Activated CD4-positive, alpha-beta memory T cell treated with anti-CD3 and anti-CD28 coated beads for 36 hours (primary cell): ENCODE measurements around the gene SAMD8. TPM values are rescaled to one million over a fixed set of nuclear protein-coding genes. Genes with fewer than 3 reads are reported as not detected.

Source experiments
- CTCF ChIA-PET: fragments of 350-600 bp; sonication (Branson Sonifier 250); formaldehyde crosslinking; loops from one replicate; lab custom pipeline; 2021; ENCODE audit warnings: antibody characterized with exemption, inconsistent platforms; lab: Charles Lee
- POLR2A ChIA-PET: fragments of 350-600 bp; sonication (Branson Sonifier 250); formaldehyde crosslinking; loops from one replicate; lab custom pipeline; 2021; ENCODE audit warnings: antibody characterized with exemption; lab: Charles Lee
- DNase-seq: peaks from one replicate; pipeline ENCODE4 v3.0.0-alpha.2; 2020
- H3K27ac Mint-ChIP-seq: one replicate; pipeline ENCODE4 v1.8.0; 2021; ENCODE audit warnings: mixed read lengths
- H3K27me3 Mint-ChIP-seq: one replicate; pipeline ENCODE4 v1.8.0; 2021; ENCODE audit warnings: mixed read lengths
- H3K36me3 Mint-ChIP-seq: one replicate; pipeline ENCODE4 v1.8.0; 2021; ENCODE audit warnings: mixed read lengths
- H3K4me1 Mint-ChIP-seq: one replicate; pipeline ENCODE4 v1.8.0; 2021; ENCODE audit warnings: low read depth, mixed read lengths
- H3K4me3 Mint-ChIP-seq: one replicate; pipeline ENCODE4 v1.8.0; 2021; ENCODE audit warnings: mild to moderate bottlenecking, mixed read lengths
- H3K9me3 Mint-ChIP-seq: one replicate; pipeline ENCODE4 v1.8.0; 2021; ENCODE audit warnings: mixed read lengths
- intact Hi-C: fragments of 100-400 bp; cut with micrococcal nuclease; formaldehyde crosslinking; loops from one replicate; pipeline ENCODE4 v1.15.1; 2023
- total RNA-seq, 2 experiments: library from RNA; stranded (reverse); gene quantifications; one replicate each; pipeline ENCODE4 v1.2.3, GENCODE V29; 2021

Gene SAMD8
- total RNA-seq, 2 experiments from 2014 or later: 18.5 to 20.5 TPM

DNA sequence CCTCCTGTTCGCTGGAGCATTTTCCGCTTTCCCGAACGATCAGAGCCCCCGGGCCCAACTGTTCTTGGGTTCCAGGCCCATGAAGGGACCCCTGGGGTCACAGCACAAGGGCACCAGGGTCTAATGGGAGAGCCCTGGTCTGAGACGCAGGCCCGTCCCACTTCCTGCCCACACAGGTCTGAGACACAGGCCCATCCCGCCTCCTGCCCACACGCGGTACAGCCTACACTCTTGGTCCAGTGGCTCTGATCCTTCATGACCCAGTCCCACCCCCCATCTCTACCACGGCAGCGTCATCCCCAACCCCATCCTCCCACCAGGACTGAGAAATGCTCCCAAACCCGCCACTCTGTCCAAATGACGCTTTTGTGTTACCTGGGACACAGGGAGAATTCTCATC lies 38.7 kb upstream of the SAMD8 start:
- ChIA-PET POLR2A (no interaction called here), CTCF (no interaction called here)
- intact Hi-C loops: no loop called here
- Mint-ChIP-seq H3K36me3 (no peaks in the 10 kb centered on the region), H3K27ac (no peak overlapping the region), H3K4me1 (peaks cover 10% of the 10 kb centered on the region), H3K27me3 (no peaks in the 10 kb centered on the region), H3K4me3 (no peak overlapping the region), H3K9me3 (no peaks in the 10 kb centered on the region)
- DNase-seq: no peak

DNA sequence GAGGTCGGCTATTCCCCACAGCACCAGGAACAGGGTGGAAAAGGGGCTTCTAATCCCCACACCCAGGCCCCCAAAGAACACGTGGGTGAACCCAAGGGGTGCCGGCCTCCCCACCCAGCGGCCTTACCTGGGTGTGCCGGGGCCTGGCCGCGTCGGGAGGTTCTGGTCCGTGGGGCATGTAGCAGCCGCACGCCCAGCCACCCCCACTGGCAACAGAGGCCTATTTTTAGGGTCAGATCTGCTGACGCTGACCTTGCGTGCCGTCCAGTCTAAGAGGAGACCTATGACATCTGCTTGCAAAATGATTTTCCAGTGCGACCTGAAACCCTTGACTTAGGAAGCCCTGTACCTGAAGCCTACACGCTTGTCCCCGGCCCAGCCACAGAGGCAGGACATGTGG lies 38.0 kb upstream of the SAMD8 start:
- ChIA-PET CTCF (no interaction called here), POLR2A (no interaction called here)
- Mint-ChIP-seq H3K36me3 (no peaks in the 10 kb centered on the region), H3K27me3 (no peaks in the 10 kb centered on the region), H3K4me3 (no peak overlapping the region), H3K4me1 (peaks cover 10% of the 10 kb centered on the region), H3K9me3 (no peaks in the 10 kb centered on the region), H3K27ac (no peak overlapping the region)
- no peak for DNase-seq
- intact Hi-C loops: no loop called here

DNA sequence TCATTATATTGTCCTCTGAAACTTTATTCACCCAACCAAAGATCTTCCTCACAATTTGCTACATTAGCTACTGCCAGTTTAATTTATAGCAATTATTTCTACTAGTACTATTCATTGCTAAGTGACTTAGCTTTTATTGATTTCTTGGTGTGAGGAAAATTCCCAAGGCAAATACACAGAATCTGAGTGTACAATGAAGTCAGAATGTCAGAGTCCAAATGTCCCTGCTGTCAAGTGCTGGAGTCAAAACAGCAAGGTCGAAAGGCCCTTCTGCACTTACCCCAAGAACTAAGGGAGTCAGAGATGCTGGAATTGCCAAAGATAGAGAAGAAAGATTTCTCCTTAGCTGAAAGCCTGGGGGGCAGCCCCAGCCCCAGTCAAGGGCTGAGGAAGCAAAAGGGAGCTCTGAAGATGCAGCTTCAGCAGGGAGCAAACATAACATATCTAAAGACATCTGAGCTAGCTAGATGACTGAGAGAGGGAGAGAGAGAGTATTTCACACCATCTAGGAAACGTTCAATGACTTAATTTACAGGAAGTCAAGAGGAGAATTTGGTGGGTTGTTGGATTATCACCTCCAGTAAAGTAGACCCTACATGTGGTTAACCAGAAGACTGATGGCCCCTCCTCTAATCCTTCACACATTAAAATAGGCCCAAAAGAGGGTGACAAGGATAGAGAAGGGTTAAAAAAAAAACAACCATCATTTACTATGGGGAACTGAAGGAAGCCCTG lies 36.6 kb upstream of the SAMD8 start:
- Mint-ChIP-seq H3K9me3 (no peaks in the 10 kb centered on the region), H3K4me3 (no peak overlapping the region), H3K27me3 (no peaks in the 10 kb centered on the region), H3K4me1 (peaks cover 9% of the 10 kb centered on the region), H3K27ac (no peak overlapping the region), H3K36me3 (no peaks in the 10 kb centered on the region)
- DNase-seq: no peak
- POLR2A ChIA-PET: no interaction called here
- CTCF ChIA-PET: no interaction called here
- intact Hi-C loops: no loop called here

DNA sequence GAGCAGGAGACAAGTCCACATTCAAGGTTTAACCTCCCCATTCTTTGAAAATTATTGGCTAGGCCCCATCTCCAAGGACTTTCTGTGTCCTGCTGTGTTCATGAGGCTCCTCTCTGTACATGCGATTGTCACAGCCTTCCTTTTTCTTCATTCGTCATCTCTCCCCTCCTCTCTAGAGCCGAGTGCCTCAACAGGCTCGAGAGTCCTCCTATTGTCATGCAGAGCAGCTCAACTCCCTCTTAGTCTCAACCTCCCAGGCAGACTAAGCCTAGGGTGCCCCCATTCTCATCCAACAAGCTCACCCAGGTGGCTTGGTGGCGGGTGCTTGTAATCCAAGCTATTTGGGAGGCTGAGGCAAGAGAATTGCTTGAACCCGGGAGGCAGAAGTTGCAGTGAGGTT lies 35.1 kb upstream of the SAMD8 start:
- Mint-ChIP-seq H3K36me3 (no peaks in the 10 kb centered on the region), H3K4me3 (no peak overlapping the region), H3K9me3 (peaks cover 5% of the 10 kb centered on the region), H3K27ac (no peak overlapping the region), H3K27me3 (no peaks in the 10 kb centered on the region), H3K4me1 (no peaks in the 10 kb centered on the region)
- ChIA-PET CTCF (no interaction called here), POLR2A (no interaction called here)
- intact Hi-C loops: no loop called here
- no peak for DNase-seq

DNA sequence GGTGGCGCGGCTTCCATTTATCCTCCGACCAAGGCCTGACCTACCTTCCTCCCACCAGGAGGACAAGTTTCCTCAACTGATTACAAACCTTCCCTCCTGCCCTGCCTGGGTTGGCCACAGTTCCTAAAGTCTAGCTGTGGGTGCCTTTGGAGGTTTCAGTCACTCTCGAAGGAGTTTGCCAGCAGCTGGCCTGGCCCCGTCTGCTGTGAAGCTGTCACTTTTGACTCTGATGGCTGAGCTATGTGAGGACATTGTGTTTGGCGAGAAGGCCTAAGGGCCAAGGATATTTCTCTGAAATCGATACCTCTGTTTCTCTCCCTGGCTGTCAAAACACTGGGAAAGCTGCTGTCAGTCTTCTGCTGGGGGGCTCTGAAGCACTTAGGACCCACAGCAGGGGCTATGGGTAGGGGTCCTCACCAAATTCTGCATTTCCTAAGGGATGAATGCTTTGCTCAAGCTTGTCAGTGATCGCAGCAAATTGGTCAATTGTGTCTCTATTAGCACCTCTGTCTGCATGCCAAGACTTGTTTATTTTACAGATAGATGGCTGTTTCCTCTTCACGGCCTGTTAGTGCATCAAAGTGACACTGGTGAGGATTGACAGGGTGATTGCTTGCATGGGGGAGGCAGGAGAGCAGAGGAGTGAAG lies 31.9 kb upstream of the SAMD8 start:
- Mint-ChIP-seq H3K9me3 (peaks cover 10% of the 10 kb centered on the region), H3K27ac (no peak overlapping the region), H3K36me3 (no peaks in the 10 kb centered on the region), H3K27me3 (no peaks in the 10 kb centered on the region), H3K4me1 (no peaks in the 10 kb centered on the region), H3K4me3 (no peak overlapping the region)
- intact Hi-C loops: no loop called here
- ChIA-PET POLR2A (no interaction called here), CTCF (no interaction called here)
- DNase-seq: no peak

DNA sequence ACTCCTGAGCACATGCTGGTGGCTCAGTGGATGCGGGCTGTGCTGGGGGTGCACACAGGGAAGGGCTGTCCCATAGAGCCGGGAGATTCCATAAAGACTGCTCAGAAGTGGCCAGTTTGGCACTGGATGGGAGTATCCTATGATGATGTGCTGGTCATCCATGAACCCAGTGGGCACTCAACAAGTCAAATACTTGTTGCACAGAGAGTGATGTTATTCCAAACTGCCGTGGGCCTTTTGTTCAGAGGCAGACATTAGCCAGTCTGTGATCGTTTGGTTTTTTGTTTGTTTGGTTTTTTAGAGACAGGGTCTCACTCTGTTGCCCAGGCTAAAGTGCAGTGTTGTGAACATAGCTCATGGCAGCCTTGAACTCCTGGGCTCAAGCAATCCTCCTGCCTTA lies 30.9 kb upstream of the SAMD8 start:
- no peaks in the 10 kb centered on the region for H3K4me1 Mint-ChIP-seq
- no peak overlapping the region for H3K4me3 Mint-ChIP-seq
- DNase-seq: no peak
- intact Hi-C loops: no loop called here
- POLR2A ChIA-PET: no interaction called here
- no peaks in the 10 kb centered on the region for H3K36me3 Mint-ChIP-seq
- H3K27ac Mint-ChIP-seq: no peak overlapping the region
- H3K27me3 Mint-ChIP-seq: no peaks in the 10 kb centered on the region
- H3K9me3 Mint-ChIP-seq: peaks cover 10% of the 10 kb centered on the region
- CTCF ChIA-PET: no interaction called here

DNA sequence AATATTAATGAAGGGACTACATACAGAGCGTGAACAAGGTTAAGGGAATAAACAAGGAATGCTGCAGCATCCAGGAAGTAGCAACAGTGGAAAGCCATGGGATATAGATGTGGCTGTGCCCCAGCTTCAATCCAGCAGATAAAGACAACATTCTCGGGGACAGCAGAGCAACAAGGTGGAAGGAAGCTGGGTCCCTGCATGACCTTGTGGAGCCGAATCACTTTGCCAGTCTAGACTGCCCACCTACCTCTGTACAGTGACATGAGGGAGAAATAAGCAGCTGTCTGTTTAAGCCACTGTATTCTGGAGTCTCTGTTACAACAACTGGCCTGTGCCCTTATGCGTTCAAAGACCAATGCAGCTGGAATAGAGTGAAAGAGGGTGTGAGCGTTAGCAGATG lies 30.1 kb upstream of the SAMD8 start:
- CTCF ChIA-PET: interaction anchor here (1.8 kb wide), 1 partner anchor 17 kb away, joined by 7 read pairs; no protein-coding TSS in a partner anchor
- Mint-ChIP-seq H3K4me1 (no peaks in the 10 kb centered on the region), H3K4me3 (no peak overlapping the region), H3K27ac (no peak overlapping the region), H3K27me3 (no peaks in the 10 kb centered on the region), H3K9me3 (peaks cover 10% of the 10 kb centered on the region), H3K36me3 (no peaks in the 10 kb centered on the region)
- no peak for DNase-seq
- POLR2A ChIA-PET: no interaction called here
- intact Hi-C loops: no loop called here

DNA sequence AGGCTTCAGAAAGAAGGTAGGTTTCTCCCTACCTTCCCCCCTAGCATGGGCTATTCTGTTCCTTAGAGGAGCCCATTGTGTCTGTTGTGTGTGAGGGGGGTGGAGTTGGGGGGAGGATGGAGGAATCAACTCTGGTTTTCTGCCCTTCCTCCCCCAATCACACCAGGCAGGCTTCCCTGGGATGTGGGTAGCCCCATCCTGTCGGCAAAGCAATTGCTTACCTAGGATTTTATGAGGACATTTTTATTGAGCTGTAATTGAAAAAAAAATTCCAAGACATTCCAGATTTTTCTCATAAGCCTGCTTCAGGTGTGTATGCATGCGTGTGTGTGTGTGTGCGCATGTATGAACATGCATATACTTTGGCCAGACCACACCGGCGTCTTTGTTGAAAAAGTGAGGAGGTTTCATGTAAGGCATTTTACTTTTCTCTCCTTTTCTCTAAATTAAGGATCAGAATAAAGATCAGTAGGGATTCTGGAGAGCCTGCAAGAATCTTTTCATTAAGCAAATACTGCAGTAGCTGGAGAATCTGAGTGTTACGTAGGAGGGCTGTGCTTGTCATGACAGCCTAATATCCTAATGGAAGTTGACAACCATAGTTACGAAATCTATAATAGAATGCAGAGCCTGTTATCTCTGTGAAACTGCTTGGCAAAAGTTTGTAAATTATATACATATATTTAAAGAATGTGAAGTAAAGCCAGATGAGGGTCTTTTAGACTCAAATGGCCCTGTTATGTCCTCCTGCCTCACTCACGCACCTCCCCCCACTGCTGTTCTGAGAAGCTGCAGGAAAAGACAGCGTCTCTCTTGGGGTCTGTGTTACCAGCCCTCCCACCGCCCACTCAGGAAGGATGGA lies 27.3 kb upstream of the SAMD8 start:
- H3K36me3 Mint-ChIP-seq: no peaks in the 10 kb centered on the region
- no peak overlapping the region for H3K27ac Mint-ChIP-seq
- peaks cover 10% of the 10 kb centered on the region for H3K9me3 Mint-ChIP-seq
- H3K27me3 Mint-ChIP-seq: no peaks in the 10 kb centered on the region
- intact Hi-C loops: no loop called here
- DNase-seq: no peak
- ChIA-PET CTCF (no interaction called here), POLR2A (no interaction called here)
- peaks cover 3% of the 10 kb centered on the region for H3K4me1 Mint-ChIP-seq
- no peak overlapping the region for H3K4me3 Mint-ChIP-seq

DNA sequence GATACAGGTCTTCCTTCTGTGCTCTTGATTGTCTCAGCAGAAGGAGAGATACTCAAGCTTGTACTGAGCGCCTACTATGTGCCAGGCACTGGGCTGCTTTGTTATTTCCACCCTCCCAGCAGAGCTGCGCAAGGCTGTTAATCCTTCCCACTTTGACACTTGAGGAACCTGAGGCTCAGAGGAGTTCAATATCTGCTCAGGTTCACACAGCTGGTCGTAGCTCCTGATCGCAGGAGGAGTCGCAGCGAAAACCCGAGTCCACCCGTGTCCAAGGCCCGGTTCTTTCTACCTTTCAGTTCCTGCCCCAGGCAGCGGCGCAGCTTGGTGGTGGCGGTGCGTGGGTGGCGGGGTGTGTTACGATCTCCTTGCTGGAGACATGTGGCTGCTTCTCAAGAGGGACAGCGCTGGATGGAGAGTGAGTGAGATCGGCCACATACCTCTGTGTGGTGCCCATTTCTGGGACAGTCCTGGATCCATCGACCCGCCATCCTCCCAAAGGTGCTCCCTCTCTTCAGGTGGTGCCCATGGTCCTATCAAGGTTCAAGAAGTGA lies 26.5 kb upstream of the SAMD8 start:
- intact Hi-C loops: no loop called here
- H3K9me3 Mint-ChIP-seq: peaks cover 10% of the 10 kb centered on the region
- DNase-seq: no peak
- no peak overlapping the region for H3K27ac Mint-ChIP-seq
- H3K36me3 Mint-ChIP-seq: no peaks in the 10 kb centered on the region
- ChIA-PET POLR2A (no interaction called here), CTCF (no interaction called here)
- H3K4me3 Mint-ChIP-seq: no peak overlapping the region
- no peaks in the 10 kb centered on the region for H3K27me3 Mint-ChIP-seq
- peaks cover 10% of the 10 kb centered on the region for H3K4me1 Mint-ChIP-seq

DNA sequence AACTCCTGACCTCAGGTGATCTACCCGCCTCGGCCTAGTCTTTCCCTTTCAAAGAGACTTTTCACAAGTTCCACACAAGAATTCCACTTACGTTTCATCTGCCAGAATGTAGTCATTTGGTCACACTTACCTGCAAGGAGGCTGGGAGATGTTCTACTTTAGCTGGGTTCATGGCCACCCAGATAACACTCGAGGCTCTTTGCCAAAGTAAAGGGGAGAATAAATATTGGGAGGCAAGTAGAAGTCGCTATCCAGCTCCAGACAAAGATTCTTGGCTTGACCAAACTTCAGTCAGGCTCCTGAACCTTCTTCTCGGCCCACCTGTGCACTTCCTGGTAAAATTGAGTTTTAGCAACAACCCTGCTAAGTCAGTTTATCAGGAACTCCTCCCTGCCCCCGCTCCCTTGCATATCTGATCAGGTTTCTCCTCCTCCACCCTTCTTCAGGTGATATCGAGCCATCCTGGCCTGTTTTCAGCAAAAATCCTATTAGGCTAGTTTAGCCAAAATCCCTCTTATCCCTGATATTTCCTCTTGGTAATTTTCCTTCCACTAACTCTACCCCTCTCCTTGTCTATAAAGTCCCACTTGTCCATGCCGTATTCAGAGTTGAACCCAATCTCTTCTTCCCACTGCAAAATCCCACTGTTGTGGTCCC lies 25.1 kb upstream of the SAMD8 start:
- Mint-ChIP-seq H3K4me1 (peaks cover 12% of the 10 kb centered on the region), H3K9me3 (peaks cover 5% of the 10 kb centered on the region), H3K36me3 (no peaks in the 10 kb centered on the region), H3K27ac (no peak overlapping the region), H3K4me3 (no peak overlapping the region), H3K27me3 (no peaks in the 10 kb centered on the region)
- POLR2A ChIA-PET: no interaction called here
- intact Hi-C loops: no loop called here
- CTCF ChIA-PET: no interaction called here
- DNase-seq: no peak

DNA sequence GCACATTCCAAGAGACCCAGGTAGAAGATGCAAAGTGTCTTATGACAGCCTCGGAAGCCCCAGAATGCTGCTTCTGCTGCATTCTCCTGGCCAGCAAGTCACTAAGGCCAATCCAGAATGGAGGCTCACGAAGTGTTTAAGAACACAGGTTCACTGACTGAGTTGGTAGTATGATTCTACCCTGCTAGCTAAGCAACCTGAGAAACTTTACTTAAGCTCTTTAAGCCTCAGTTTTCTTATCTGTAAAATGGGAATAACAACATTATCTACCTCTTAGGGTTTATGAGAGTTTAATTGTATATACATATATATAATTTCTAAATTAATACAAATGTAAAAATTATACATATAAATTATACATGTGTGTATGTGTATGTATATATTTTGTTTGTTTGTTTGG lies 22.8 kb upstream of the SAMD8 start:
- ChIA-PET POLR2A (no interaction called here), CTCF (no interaction called here)
- Mint-ChIP-seq H3K9me3 (no peaks in the 10 kb centered on the region), H3K27me3 (no peaks in the 10 kb centered on the region), H3K4me3 (no peak overlapping the region), H3K4me1 (peaks cover 12% of the 10 kb centered on the region), H3K27ac (no peak overlapping the region), H3K36me3 (no peaks in the 10 kb centered on the region)
- intact Hi-C loops: no loop called here
- no peak for DNase-seq

DNA sequence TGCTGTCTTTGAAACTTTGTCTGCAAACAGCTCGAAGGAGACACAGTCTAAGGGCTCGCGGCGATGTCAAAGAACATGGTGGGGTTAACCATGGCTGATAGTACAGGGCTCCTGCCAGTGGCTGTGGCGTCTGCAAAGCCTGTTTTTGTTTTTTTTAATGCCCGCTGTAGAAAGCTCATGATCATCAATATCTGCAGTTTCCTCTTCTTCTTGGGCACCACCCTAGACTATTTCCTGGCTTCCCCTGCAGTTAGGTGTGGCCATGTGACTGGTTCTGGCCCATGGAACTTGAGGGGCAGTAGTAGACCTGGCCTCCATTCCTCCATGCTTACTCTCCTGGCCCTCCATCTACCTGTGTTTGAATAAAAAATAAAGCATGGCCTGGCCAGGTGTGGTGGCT lies 21.8 kb upstream of the SAMD8 start:
- no peaks in the 10 kb centered on the region for H3K9me3 Mint-ChIP-seq
- no peak for DNase-seq
- peaks cover 12% of the 10 kb centered on the region for H3K4me1 Mint-ChIP-seq
- H3K27me3 Mint-ChIP-seq: no peaks in the 10 kb centered on the region
- CTCF ChIA-PET: no interaction called here
- POLR2A ChIA-PET: no interaction called here
- no peaks in the 10 kb centered on the region for H3K36me3 Mint-ChIP-seq
- H3K4me3 Mint-ChIP-seq: no peak overlapping the region
- H3K27ac Mint-ChIP-seq: no peak overlapping the region
- intact Hi-C loops: no loop called here
